C1 segment of cervical spinal cord (tissue), 14 donors: ENCODE results near the gene SCN10A.

ENCODE experiments used
- DNase-seq, 14 donors: peaks; one replicate each; lab custom pipeline; 2025; lab: John Stamatoyannopoulos, UW

The SCN10A gene

DNA sequence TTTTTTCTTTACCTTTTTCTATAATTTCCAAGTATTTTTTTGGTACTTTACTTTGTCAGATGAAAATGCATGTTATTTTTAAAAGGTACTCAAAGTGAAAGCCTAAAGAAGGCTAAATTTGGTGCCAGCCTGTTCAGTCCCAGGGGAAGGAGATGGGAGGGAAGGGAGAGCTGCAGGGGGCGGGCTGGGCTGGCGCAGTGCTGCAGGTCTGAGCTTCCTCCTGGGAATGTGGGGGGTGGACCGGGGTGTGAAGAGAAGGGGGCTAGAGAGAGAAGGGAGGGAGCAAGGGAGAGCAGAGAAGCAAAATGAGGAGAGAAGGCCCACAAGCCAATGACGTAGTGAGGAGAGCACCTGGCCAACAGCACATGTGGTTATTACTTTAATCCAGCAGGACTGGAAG, 95.6 kb downstream of the SCN10A start:
- no peak for DNase-seq

DNA sequence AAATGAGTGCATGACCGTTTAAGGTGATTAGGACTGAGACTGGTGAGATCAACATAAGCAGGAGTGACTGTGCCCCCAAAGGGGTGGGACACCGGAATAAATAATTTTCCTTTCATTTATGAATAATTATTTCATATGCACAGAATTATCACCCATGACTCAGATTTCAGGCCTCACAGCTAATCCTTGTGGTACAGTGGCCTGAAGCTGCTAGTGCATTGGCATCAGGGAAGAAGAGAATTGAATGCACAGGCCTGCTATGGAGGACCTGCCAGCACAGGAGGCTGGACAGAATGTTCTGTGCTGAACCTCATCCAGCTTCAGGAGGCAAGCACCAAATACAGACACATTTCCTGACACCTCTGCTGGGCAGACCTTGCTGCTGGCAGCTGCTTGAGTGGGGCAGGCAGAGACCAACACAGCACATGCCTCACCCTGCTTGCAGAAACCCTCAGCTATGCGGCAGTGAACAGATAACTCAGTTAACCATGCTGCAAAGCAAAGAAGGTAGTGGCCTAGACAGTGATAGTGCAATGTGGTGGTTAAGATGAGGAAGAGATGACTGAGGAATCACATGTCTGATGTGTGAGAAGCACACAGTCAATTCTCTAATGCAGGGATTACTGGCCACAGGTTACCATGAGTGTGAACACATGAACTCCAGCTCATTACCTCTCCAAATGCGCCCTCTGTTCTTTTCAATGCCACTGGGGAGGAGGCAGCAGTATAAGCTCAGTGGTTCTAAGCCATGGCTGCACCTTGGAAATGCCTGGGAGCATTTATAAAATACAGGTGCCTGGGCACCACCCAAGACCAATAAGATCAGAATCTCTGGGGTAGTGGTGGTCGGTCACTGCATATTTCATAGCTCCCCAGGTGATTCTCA, 98.4 kb downstream of the SCN10A start:
- DNase-seq: no peak

DNA sequence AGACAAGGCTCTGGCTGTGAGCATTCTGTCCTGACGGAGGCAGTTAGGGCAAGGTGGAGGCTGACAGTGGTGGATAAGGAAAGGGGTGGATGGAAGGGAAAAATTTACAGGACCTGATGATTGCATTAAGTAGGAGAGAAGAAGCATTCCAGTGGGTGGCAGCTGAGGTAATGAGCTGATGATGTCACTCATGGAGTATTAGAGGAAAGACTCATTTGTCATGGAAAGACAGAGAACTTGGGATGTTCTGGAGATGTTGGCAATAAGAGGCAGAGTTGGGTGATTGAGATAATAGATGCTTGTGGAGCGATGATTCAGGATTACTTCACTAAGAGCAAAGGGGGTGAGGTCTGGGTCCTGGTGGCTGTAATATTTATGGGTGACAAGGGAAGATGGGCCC, 102.9 kb downstream of the SCN10A start:
- no peak for DNase-seq

DNA sequence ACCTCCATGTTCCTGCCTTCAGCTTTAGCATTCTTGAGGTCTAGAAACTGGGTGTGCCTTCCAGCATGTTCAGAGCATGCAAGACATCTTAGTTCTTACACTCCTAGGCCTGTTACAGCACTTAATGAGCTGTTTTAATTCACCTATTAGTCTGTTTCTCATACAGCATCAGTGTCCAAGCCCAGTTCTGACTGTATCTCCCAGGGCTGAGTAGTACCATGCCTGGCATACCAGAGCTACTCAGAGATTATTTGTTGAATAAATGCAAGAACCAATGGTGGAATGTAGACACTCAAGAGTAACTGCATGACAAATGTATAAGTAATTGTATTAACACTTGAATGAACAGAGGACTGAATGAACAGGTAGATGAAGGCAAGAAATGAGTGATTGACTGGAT, 104.7 kb downstream of the SCN10A start:
- no peak for DNase-seq

DNA sequence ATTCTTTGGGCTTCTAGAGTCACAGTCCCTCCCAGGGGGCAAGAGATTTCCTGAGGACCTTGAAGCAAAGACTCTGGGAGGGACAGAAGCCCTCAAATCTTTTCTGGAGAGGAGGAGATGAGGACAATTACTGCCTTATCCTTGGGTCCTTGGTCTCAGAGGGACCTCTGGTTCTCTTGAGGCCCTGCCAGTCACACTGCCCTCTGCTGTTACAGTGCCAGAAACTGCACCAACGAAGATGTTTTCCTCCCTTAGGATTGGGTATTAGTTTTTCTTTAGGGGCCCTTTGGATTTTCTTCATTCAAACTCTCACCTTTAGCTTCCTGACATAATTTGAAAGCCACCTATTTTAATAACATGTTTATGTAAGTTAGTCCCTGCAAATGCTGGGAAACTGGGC, 108.3 kb downstream of the SCN10A start:
- no peak for DNase-seq

DNA sequence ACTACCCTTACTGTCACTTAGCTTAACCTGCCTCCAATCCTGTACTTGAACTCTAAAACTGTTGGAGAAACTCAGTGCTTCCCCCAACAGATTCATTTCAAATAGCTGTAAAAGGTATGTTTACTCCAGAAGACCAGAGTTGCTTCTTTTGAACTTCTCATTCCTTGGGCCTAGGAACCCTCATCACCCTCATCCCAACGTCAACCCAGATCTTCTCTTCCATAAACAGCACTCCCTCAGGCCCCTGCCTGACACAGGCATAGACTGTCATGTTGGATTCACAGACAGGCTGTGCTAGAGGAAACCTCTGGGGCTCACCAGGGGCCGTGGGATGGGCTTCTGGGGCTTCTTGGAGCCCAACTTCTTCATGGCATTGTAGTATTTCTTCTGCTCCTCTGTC, 109.1 kb downstream of the SCN10A start:
- DNase-seq: no peak

DNA sequence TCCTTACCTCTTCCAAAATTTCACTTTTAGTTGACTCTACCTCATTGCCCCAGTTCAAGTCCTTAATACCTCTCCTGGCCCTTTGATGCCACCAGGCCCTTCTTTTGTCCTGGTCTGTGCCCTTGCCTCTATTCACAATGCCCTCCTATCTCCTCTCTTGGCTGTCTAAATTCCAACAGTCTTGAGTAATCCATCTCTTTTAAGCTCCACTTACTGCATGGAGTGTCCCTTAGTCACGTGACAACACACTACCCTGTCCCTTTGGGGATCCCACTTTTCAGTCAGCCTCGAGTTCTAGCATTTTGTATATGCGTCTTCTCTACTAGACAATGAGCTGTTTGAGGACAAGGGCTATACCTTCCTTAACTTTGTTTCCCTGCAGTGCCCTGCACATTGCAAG, 113.8 kb downstream of the SCN10A start:
- no peak for DNase-seq

DNA sequence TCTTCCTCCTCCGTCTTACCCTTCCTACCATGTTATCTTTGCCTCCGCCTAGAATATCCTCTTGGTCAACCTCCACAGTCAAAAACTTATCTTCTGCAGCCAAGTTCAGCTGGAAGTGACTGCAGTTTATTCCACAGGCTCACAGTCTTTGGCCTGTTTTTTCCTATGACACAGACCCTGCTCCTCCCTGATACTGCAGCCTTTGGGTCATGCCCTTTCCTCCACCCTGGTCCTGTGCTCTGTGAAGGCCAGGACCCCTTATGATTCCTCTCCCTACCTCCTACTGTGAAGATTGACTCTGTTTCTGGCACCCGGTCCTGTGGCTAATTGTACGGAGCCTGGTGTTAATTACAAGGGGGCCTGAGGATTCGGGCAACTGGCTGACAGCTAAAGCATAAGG, 117.3 kb downstream of the SCN10A start:
- no peak for DNase-seq

DNA sequence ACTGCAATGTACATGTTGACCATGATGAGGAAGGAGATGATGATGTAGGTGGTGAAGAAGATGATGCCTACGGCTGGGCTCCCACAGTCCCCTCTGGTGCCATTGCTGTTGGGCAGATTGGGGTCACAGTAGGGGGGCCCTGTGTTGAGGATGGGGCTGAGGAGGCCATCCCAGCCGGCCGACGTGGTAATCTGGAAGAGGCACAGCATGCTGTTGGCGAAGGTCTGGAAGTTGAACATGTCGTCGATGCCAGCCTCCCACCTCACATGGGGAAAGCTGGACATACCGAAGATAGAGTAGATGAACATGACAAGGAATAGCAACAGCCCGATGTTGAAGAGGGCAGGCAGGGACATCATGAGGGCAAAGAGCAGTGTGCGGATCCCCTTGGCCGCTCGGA, 118.0 kb downstream of the SCN10A start:
- DNase-seq: no peak

DNA sequence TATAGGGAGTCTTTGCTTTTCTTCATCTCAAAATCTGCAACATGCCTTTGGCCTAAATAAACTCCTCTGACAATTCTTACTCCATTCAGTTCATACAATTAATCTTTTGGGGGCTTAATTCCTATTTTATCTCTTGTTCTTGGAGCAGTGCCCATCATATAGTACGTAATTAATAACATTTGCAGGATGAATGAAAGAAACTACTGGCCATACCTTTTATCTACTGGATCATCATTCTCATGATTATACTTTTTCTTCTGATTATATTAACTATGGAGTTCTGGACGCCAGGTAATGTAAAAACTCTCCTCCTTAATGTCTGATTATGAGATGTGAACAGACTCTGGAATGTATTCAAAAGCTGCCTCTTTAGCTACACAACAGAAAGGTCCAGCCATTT, 120.0 kb downstream of the SCN10A start:
- DNase-seq: no peak

DNA sequence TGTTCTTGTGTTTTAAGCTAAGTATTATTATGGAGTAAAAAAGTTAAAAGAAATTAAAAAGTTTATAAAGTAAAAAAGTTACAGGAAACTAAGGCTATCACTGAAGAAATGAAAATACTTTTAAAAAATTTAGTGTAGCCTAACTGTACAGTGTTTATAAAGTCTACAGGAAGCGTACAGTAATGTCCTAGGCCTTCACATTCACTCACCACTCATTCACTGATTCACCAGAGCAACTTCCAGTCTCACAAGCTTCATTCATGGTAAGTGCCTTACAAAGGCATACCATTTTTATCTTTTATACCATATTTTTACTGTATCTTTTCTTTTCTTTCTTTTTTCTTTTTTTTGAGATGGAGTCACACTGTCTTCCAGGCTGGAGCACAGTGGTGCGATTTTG, 125.8 kb downstream of the SCN10A start:
- no peak for DNase-seq

DNA sequence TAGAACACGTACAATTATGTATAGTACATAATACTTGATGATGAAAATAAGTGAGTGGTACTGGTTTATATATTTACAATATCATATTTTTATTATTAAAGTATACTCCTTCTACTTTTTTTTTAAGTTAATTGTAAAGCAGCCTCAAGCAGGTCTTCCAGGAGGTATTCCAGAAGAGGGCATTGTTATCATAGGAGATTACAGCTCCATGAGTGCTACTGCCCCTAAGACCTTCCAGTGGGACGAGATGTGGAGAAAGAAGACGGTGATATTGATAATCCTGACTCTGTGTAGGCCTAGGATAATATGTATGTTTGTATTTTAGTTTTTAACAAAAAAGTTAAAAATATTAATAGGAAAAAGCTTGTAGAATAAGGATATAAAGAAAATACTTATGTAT, 126.2 kb downstream of the SCN10A start:
- no peak for DNase-seq

DNA sequence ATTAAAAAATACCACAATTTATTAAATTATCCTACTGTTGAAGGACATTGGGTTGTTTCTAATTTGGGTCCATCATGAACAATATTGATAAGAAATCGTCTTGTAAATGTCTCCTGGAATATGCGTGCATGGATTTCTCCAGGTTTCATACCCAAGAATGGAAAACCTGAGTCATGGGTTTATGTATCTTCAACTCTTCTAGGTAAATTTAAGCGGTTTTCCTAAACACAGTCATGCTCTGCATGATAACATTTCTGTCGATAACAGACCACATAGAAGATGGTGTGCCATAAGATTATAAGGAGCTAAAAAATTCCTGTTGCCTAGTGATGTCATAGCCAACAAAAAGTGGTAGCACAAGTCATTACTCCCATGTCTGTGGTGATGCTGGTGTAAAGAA, 126.7 kb downstream of the SCN10A start:
- no peak for DNase-seq

DNA sequence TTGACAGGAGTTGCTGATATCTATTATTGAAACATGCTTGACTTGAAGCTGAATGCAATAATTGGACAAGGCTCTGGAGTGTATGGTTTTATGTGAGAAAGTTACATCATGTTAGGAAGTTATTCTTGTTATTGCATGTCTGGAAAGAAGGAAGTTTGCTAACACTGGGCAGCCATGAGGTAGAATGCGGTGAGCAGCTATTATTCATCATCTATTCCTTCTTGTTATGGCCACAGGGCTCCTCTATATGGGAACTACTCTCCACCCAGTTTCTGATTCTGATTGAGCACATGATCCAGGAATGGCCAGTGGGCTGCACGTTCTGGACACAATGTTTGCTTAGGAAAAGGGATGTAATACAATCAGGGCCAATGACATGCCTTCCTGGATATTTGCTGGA, 128.7 kb downstream of the SCN10A start:
- DNase-seq: no peak

DNA sequence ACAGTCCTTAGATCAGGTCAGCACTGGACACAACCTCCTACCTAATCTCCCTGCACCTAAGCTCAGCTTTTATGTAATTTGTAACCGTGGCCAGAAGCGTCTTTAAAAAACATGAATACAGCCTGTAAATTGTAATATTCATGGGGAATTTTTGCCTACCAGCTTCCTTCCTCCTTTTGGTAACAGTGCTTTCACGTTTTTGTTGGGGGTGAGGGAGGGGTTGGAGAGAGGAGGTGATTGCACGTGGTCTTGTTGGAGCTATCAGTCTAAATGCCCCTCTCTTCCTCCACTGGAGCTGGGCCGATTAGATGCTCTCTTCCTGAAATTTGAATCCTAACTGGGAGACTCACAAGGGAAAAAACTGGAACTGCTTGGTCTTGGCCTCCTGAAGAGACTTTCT, 131.5 kb downstream of the SCN10A start:
- no peak for DNase-seq

DNA sequence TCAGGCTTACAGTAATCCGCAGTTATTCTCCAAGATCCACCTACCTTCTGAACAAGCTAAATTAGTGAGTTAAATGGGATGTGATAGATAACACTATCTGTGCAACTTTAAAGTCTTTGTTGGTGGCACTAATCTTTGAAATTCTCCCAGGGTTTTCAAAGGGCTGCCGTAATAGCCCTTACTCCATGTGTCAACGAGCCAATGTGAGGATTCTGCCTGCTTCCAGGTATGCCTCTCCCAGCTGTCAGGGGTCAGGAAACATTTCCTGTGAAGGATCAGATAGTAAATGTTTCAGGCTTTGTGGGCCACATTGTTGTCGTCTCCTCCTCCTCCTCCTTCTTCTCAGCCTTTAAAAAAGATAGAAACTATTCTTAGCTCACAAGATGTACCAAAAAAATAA, 146.3 kb downstream of the SCN10A start:
- no peak for DNase-seq

DNA sequence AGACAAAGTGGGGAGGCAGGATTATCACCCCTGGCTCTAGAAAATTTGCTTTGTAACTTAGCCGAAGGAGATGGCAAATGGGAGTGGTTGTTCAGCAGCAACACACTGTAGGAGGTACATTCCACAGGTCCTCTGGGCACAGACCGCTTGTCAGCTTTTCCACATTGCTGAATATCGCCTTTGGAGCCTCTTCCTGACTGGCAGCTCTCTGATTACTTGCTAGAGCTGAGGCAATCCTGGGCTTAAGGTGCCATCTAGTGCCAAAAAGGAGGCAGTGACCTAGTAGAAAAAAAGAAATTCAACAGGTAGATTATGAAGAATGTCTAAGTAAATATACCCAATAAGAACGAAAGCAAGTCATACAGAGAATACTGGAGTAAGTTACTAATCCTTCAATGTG, 153.5 kb downstream of the SCN10A start:
- no peak for DNase-seq

DNA sequence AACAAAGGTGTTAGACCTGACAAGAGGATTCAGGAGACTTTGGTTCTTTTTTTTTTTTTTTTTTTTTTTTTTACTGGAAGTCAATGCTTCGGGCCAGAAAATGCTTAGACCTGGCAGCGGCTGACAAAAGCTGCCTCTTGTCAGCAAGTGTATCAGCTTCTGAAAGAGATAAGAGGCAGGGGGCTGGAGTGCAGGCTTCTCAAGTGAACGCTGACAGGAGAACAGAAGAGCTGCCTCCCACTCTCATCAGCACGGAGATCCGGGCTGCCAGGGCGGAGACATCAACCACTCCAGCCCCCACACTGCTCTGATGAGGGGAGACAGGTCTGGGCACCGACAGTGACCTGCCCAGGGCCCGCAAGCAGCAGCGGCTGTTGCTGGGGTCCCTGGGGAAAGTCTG, 157.2 kb downstream of the SCN10A start:
- no peak for DNase-seq

DNA sequence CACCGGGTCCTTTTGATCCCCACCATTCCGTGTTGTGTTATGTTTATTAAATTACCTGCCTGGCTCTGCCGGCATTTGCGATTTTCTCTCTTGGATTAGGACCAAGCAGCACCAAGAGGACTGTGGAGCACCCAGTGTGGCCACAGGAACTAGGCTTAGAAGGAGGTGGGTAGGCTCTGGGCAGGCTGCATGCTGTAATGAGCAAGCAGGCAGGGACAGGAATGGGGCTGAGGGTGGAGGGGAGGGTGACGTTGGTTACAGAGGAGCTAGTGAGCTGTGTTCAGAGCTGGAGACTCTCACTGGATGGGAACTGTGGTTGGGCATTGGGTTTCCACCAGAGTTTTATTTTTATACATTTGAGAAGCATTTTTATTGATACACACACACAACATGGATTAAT, 158.6 kb downstream of the SCN10A start:
- DNase-seq: no peak

DNA sequence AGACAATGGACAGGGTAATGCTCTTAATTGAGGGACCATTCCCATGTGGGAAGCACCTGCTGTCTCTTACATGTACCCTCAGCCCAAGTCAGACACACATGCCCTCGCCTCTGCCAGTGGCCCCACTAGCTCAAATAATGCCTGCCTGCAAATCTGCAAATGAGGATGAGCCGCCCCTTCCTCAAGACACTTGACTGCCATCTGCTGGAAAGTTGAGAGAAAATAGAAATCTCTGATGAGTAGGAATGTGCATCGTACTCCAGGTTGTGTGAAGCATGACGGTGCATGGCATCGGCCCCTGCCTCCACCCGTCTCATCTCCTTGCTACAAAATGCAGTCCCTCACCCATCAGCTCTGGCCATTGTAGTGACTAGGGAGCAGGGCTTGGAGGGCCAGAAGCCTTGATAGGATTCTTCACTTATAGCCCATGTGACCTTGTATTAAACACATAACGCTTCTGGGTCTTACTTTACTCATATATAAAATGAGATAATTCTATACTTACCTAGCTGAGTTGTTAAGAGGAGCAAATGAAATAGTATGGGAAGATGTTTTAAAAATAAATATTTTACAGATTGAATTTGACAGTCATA, 160.2 kb downstream of the SCN10A start:
- no peak for DNase-seq

DNA sequence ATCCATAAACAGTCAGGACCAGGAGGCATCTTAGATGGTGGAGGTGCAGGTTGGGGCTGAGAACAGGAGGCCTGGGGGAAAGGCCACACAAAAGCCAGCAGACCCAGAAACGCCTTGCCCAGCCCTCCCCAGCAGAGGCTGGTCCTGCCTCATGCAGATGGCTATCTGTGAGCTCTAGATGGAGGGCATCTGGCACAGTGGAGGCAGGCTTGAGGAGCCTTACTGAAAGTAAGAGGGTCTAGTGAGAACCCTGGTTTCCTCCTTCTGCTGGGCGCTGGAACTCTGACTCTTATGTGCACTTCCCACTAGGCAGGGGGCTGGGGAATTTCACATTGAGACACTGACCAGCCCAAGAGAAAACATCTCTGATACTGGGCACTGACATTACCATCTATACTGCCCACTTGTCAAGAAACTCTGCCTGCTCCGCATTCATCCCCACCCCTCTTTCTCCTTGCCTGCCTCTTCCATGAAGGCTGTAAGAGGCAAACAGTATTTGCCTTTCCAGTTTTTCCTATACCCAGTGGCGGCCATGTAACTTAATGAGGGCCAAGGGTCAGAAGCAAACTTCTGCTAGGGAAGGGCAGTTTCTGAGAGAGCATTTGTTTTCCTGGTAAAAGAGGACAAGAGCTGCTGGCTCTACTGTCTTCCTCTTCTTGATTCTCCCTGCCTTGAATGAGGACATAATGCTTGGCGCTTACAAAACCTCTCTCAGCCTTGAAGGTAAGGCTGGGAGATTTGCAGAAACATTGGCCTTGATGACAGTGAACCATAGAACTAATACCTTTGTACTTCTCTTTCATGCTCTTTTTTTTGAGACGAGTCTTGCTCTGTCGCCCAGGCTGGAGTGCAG, 162.1 kb downstream of the SCN10A start:
- no peak for DNase-seq

DNA sequence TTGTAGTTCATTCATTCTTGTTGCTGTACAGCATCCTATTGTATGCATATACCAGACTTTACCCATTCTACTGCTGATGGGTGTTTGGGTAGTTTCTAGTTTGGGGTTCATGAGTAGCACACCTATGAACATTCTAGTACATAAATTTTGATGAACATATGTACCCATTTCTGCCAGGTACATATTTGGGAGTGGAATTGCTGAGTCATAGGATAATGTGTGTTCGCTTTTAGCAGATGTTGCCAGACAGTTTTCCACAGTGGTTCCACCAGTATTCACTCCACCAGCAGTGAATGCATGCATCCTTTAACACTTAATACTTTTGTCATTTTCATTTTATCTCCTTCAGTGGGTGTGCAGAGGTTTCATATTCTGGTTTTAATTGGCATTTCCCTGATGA, 163.1 kb downstream of the SCN10A start:
- no peak for DNase-seq
